Large intestine (tissue), 3 donors: ENCODE data around the gene KRTAP5-5. TPM values are rescaled to one million over a fixed set of nuclear protein-coding genes. Genes with fewer than 3 reads are reported as not detected.
A peak's percentile ranks its signal among the peaks of the same experiment; 100 is the strongest.
"Not testable (repeated sequence)": the region's sequence is repeated elsewhere in the genome, so short reads cannot be mapped to it uniquely, and the experiment has no call there.

Source experiments
- DNase-seq, 2 donors: peaks; one replicate each; pipeline versions ENCODE4 v3.0.0 to v3.0.0-alpha.2; 2013
- H3K27ac ChIP-seq: one replicate; pipeline ENCODE4 v1.5.1; 2013; ENCODE audit warnings: low read length
- H3K27me3 ChIP-seq: 2 replicates; pipeline ENCODE4 v1.6.1; 2013; ENCODE audit warnings: low read length; ENCODE audit not compliant: control insufficient read depth, insufficient read depth
- H3K36me3 ChIP-seq: 2 replicates; pipeline ENCODE4 v1.6.1; 2013; ENCODE audit warnings: low read length; ENCODE audit not compliant: control insufficient read depth, insufficient read depth
- H3K4me1 ChIP-seq: one replicate; pipeline ENCODE4 v1.6.1; 2013; ENCODE audit warnings: low read length; ENCODE audit not compliant: control insufficient read depth, insufficient read depth
- H3K4me3 ChIP-seq: one replicate; pipeline ENCODE4 v1.5.1; 2013; ENCODE audit warnings: low read length
- H3K9me3 ChIP-seq: one replicate; pipeline ENCODE4 v1.6.1; 2013; ENCODE audit warnings: mild to moderate bottlenecking, low read depth, low read length, moderate library complexity; ENCODE audit not compliant: control insufficient read depth
- WGBS: methylation state at CpG from one replicate; pipeline ENCODE4 v1.1.5; 2013; ENCODE audit warnings: low lambda C conversion rate; ENCODE audit not compliant: insufficient coverage; 5-methylcytosine and 5-hydroxymethylcytosine counted together
- polyA plus RNA-seq: library from polyadenylated mRNA; unstranded; fragments of 120-200 nt; gene quantifications from one replicate; pipeline ENCODE4 v1.2.1, GENCODE V29; 2013

Gene KRTAP5-5
- polyA plus RNA-seq, 1 donor = 0.18 TPM

DNA sequence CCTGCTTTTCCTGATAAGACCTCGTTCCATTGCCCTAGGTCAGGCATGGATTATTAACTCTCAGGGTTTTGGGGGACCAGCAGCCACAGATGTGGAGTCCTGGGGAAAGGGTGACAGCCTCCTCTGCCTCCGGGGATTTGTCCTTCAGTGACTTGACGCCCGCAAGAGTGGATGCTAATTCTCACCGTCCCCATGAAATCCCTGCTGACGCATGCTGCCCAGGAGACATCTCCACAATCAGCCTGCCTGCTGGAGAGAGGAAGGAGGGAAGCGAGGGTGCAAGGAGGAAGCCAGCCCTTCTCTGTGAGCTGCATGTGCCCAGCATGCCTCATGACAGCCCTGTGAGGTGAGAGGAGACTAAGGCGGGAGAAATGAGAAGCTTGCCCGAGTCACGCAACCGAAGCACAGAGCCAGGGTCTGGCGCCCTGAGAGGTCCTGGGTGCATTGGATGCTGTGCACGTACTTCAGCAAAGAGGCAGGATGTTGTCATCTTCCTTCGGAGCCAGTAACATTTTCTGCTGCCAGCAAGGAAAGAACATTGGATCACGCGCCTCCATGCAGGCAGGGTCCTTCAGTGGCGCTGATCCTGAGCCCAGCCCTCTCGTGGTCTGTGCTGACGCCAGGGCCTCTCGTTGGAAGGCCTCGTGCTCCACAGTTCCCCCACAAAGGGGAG lies 40.1 kb downstream of the KRTAP5-5 start:
- WGBS = no CpG with 5 or more reads among the region's 21 CpGs
- Histone ChIP-seq H3K4me3 (no peak overlapping the region), H3K27me3 (peaks cover 7% of the 10 kb centered on the region), H3K36me3 (no peaks in the 10 kb centered on the region), H3K9me3 (peaks cover 6% of the 10 kb centered on the region), H3K27ac (no peak overlapping the region), H3K4me1 (peaks cover 6% of the 10 kb centered on the region)
- DNase-seq = no peak

DNA sequence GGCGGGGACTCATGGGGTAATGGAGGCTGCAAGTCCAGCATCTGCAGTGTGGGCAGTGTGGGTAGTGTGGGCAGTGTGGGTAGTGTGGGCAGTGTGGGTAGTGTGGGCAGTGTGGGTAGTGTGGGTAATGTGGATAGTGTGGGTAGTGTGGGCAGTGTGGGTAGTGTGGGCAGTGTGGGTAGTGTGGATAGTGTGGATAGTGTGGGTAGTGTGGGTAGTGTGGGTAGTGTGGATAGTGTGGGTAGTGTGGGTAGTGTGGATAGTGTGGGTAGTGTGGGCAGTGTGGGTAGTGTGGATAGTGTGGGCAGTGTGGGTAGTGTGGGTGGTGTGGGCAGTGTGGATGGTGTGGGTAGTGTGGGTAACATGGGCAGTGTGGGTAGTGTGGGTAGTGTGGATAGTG lies 40.9 kb downstream of the KRTAP5-5 start:
- H3K4me1 ChIP-seq, H3K9me3 ChIP-seq, DNase-seq, H3K27me3 ChIP-seq, H3K36me3 ChIP-seq, H3K27ac ChIP-seq, H3K4me3 ChIP-seq: not testable (repeated sequence)
- no CpG with 5 or more reads among the region's 1 CpG for WGBS

DNA sequence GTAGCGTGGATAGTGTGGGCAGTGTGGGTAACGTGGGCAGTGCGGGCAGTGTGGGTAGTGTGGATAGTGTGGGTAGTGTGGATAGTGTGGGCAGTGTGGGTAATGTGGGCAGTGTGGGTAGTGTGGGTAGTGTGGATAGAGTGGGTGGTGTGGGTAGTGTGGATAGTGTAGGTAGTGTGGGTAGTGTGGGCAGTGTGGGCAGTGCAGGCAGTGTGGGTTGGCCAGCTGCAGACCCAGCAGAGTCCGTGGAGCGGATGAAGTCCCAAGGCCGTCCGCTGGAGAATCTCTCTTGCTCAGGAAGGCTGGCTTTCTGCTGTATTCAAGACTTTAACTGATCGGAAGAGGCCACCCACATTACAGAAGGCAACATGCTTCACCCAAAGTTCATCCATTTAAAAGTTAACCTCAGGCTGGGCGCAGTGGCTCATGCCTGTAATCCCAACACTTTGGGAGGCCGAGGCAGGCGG lies 41.4 kb downstream of the KRTAP5-5 start:
- H3K27ac ChIP-seq = no peak overlapping the region
- no peak overlapping the region for H3K4me3 ChIP-seq
- WGBS = no CpG with 5 or more reads among the region's 11 CpGs
- H3K36me3 ChIP-seq = no peaks in the 10 kb centered on the region
- H3K4me1 ChIP-seq = peaks cover 8% of the 10 kb centered on the region
- DNase-seq = no peak
- peaks cover 6% of the 10 kb centered on the region for H3K9me3 ChIP-seq
- peaks cover 7% of the 10 kb centered on the region for H3K27me3 ChIP-seq

DNA sequence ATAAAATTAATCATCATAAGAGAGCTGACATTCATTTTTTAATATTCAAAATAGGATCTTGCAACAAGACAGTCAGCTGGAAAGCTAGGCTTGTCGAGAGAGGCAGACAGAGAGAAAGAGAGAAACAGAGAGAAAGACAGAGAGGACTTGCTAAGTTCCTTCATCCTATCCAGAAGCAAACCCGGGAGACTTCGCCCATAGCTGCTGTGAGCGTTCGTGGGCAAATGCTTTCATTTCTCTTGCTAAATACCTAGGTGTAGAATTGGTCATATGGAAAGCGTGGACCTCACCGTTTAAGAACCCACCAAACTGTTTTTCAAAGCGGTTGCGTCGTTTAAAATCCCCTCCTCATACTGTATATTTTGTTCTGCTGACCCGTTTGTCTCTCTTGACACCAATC lies 42.1 kb downstream of the KRTAP5-5 start:
- 87% methylated on average over 6 of the region's 11 CpGs for WGBS
- H3K27me3 ChIP-seq = peaks cover 7% of the 10 kb centered on the region
- no peak overlapping the region for H3K4me3 ChIP-seq
- peaks cover 6% of the 10 kb centered on the region for H3K9me3 ChIP-seq
- H3K4me1 ChIP-seq = peaks cover 8% of the 10 kb centered on the region
- H3K36me3 ChIP-seq = no peaks in the 10 kb centered on the region
- no peak for DNase-seq
- H3K27ac ChIP-seq = no peak overlapping the region

DNA sequence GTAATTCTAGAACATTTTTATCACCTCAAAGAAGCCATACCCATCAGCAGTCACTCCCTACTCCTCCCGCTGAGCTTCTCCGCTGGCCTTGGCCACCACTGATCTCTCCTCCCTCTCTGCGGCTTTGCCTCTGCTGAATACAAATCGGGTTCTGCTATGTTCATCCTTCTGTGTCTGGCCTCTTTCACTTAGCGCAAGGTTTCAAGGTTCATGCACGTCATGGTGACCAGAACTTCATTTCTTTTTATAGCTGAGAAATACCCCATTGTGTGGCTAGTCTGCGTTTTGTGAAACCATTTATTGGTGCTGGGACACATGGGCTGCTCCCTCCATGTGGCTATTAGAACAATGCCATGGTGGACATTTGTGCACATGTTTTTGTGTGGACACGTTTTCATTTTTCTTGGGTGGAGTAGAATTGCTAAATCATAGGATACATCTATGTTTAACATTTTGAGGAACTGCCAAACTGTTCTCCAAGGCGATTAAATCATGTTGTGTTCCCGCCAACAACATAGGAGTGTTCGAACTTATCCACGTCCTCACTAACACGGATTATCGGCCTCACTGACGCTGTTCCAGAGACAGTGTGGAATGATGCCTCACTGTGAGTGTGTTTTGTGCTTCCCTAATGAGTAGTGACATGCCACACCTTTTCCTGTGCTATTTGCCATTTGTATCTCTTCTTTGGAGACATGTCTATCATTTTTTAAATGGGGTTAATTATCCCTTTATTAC lies 43.2 kb downstream of the KRTAP5-5 start:
- Histone ChIP-seq H3K36me3 (no peaks in the 10 kb centered on the region), H3K4me1 (peaks cover 8% of the 10 kb centered on the region), H3K27me3 (peaks cover 7% of the 10 kb centered on the region), H3K4me3 (no peak overlapping the region), H3K27ac (no peak overlapping the region), H3K9me3 (peaks cover 4% of the 10 kb centered on the region)
- 87% methylated on average over 3 of the region's 15 CpGs for WGBS
- DNase-seq = no peak

DNA sequence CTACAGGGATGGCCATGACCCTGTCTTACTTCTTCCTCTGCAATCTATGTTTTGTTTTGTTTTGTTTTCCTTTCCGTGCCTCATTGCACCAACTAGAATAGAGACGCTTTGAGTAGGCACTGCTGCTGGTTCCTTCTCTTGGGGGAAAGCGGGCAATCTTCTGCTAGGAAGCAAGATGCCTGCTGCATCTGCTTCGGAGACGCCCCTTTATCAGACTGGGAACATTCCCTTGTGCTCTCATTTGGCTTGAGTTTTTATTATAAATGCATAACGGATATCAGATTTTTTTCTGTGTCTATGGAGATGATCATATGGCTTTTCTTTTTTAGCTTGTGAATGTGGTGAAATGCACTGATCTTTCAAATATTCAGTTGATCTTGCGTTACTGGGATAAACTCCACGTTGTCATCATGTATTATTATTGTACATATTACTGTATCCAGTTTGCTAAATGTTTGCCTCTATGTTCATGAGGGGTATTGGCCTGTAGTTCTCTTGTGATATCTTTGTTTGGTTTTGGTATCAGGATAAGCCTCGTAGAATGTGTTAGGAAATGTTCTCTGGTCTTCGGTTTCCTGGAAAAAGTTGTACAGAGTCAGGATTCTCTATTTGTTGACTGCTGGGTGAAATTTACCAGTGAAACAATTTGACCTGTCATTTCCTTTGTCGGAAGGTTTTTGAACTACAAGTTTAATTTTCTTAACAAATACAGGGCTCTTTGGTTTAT lies 44.0 kb downstream of the KRTAP5-5 start:
- 23% methylated on average over 4 of the region's 11 CpGs for WGBS
- no peak overlapping the region for H3K27ac ChIP-seq
- H3K27me3 ChIP-seq = peaks cover 7% of the 10 kb centered on the region

DNA sequence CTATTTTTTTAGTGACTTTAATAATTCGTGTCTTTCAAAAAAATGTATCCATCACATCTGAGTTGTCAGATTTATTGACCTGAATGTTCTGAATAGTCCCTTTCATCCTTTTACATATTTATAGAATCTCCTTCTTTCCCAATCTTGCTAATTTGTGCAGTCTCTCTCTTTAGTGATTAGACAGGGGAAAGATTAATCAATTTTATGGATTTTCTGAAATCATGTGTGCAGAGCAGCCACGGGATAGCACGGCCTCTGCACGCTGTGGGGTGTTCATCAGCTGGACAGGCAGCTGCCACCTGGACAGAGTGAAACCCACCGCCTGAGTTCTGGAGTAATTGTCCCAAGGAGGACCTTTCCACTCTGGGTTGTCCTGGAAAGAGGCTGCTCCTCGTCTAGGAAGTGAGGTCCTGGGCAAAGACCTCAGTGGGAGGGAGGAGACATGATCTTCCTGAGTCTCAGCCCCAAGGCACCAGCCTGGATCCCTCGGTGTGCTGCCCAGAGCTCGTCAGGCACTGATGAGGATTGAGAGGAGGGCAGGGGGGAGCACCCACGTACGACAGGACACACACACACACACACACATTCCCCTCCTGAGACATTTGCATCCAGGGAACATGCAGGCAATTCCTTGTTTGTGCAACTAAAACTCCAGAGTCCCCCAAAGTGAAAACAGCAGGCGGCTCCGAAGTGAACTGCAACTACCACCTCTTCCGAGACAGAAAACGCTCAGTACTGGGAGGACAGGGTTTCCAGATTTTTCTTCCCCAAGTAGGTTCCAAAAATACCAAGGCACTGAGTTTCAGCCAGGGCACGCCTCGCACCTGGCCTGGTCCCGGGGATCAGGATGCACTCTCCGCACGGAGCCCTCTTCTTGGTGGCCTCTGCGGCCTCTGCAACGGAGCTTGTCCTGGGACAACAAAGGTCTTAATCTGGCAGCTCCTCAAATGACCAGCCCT lies 44.9 kb downstream of the KRTAP5-5 start:
- DNase-seq = no peak
- H3K9me3 ChIP-seq = peaks cover 4% of the 10 kb centered on the region
- peak overlapping the region; percentile 3 for H3K27ac ChIP-seq
- peaks cover 8% of the 10 kb centered on the region for H3K4me1 ChIP-seq
- H3K27me3 ChIP-seq = peaks cover under 1% of the 10 kb centered on the region
- H3K36me3 ChIP-seq = no peaks in the 10 kb centered on the region
- WGBS = 100% methylated on average over 1 of the region's 21 CpGs
- no peak overlapping the region for H3K4me3 ChIP-seq

More for the DNA sequence above, 44.0 kb downstream of the KRTAP5-5 start:
- Histone ChIP-seq H3K36me3 (no peaks in the 10 kb centered on the region), H3K9me3 (peaks cover 4% of the 10 kb centered on the region), H3K4me3 (no peak overlapping the region), H3K4me1 (peaks cover 8% of the 10 kb centered on the region)
- no peak for DNase-seq

DNA sequence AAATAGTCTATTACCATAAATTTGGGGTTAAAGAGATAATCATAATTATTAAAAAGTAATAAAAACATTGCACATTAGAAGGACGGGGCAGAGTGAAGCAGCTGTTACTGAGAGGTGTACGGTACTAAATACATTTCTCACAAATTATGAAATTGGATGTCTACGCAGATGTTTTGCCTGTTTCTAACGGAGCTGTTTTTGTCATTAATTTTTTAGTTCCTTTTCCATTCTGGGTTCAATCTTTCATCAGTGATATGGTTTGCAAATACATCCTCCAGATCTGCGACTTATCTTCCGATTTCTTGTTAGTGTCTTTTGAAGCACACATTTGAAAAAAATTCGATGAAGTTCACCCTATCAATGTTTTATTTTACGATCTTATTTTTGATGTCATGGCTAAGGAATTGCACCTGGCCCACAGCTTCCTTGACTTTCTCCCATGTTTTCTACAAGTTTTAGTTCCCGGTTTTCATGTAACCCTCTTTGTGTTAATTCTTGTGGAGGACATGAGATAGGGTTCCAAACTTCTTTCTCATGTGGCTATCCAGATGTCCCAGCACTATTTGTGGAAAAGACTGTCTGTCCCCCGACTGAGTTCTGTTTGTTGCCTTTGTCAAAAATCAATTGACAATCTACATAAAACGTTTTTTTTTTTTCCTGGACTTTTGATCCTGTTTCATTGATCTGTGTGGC lies 46.1 kb downstream of the KRTAP5-5 start:
- Histone ChIP-seq H3K9me3 (peaks cover 3% of the 10 kb centered on the region), H3K27me3 (no peaks in the 10 kb centered on the region), H3K36me3 (no peaks in the 10 kb centered on the region), H3K4me1 (peaks cover 8% of the 10 kb centered on the region), H3K4me3 (no peak overlapping the region), H3K27ac (no peak overlapping the region)
- WGBS = 79% methylated on average over 9 of the region's 11 CpGs
- no peak for DNase-seq

DNA sequence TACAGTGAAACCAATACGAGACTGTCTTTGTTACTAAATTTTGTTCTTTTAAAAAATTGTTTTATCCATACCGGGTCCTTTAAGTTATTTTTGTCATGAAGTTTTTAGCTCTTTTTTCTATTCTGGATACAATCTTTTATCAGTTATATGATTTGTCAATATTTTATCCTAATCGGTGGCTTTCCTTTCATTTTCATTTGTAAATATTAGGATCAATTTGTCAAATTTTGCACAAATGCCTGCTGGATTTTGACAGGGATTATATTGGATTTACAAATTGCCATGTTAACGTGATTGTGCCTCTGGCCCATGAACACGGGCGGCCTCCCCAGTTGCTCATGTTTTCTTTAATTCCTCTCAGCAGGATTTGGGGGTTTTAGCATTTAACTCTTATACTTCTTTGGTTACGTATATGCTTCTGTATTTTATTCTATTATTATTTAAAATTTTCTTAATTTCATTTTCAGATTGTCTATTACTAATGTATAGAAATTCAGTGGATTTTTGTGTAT lies 46.7 kb downstream of the KRTAP5-5 start:
- WGBS = 59% methylated on average over 4 of the region's 7 CpGs
- DNase-seq = no peak
- no peaks in the 10 kb centered on the region for H3K27me3 ChIP-seq
- H3K9me3 ChIP-seq = no peaks in the 10 kb centered on the region
- no peak overlapping the region for H3K27ac ChIP-seq
- H3K4me1 ChIP-seq = peaks cover 8% of the 10 kb centered on the region
- H3K36me3 ChIP-seq = no peaks in the 10 kb centered on the region
- no peak overlapping the region for H3K4me3 ChIP-seq
